Thyroid gland (tissue), 4 donors: Measurements from ENCODE around the gene CHST9.

Source experiments
- POLR2A ChIP-seq, 2 donors: fragments of 450-650 bp; IDR thresholded peaks; one replicate each; pipeline ENCODE4 v1.6.1; 2017; ENCODE audit warnings: antibody characterized with exemption in 2 of 2, mild to moderate bottlenecking in 2 of 2, moderate library complexity in 1 of 2
- TF ChIP-seq, protein P1 (sequence below), 6 experiments: fragments of 200-600 bp in 3 of 6; fragments of 450-650 bp in 3 of 6; sonication (generic) in 3 of 6; IDR thresholded peaks; one replicate each; pipeline ENCODE4 v1.5.1; 2016 to 2019; ENCODE audit warnings: antibody characterized with exemption in 6 of 6, mild to moderate bottlenecking in 2 of 6, inconsistent platforms in 1 of 6, moderate library complexity in 1 of 6

DNA sequence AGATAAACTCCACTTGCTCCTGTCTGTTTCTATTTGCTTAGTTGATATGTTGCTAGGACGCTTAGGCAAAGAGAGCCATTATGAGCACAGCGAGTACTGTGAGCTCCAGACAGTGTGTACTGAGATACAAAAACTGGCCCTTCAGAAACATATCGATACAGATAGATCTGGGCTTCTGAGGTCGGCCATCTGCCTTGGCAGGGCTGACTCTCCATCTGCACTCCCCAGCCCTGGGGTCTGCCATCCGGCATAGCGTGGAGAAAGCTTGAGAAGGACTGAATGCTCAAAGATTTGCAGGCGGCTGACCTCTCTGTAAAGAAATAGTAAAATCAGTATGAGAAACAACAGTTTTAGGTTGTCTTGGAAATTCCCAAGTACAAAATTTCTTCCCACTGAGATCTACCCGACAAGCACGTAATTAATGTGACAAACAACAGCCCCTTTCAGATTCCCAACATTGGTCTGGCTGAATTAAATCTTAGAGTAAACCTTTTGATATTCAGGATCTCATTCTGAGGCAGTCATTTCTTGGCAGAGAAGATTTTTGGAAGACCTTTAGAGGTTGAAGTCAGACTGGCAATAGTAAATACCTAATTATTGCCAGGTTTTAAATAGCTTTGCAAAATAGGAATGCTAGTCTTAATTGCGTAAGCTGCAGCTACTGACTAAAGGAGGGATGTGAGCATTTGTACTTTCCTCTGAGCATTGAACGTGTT, 127.4 kb downstream of the CHST9 start:
- no peak for TF ChIP-seq POLR2A (IDR thresholded peaks at IDR 0.05)
- TF ChIP-seq, protein P1, sequence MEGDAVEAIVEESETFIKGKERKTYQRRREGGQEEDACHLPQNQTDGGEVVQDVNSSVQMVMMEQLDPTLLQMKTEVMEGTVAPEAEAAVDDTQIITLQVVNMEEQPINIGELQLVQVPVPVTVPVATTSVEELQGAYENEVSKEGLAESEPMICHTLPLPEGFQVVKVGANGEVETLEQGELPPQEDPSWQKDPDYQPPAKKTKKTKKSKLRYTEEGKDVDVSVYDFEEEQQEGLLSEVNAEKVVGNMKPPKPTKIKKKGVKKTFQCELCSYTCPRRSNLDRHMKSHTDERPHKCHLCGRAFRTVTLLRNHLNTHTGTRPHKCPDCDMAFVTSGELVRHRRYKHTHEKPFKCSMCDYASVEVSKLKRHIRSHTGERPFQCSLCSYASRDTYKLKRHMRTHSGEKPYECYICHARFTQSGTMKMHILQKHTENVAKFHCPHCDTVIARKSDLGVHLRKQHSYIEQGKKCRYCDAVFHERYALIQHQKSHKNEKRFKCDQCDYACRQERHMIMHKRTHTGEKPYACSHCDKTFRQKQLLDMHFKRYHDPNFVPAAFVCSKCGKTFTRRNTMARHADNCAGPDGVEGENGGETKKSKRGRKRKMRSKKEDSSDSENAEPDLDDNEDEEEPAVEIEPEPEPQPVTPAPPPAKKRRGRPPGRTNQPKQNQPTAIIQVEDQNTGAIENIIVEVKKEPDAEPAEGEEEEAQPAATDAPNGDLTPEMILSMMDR (IDR thresholded peaks at IDR 0.05) = no peak
